Endothelial cell (in vitro differentiated cells): Measurements from ENCODE around the gene MTG1. TPM values are rescaled to one million over a fixed set of nuclear protein-coding genes. Genes with fewer than 3 reads are reported as not detected.

ENCODE experiments used
- DNase-seq: peaks from one replicate; pipeline ENCODE4 v3.0.0; 2021; ENCODE audit warnings: low spot score
- H3K27ac Mint-ChIP-seq: one replicate; pipeline ENCODE4 v1.8.0; 2021; ENCODE audit warnings: mixed read lengths, inconsistent platforms; ENCODE audit not compliant: unreplicated experiment
- H3K27me3 Mint-ChIP-seq: one replicate; pipeline ENCODE4 v1.8.0; 2021; ENCODE audit warnings: mild to moderate bottlenecking, moderate library complexity, mixed read lengths, inconsistent platforms; ENCODE audit not compliant: unreplicated experiment
- H3K36me3 Mint-ChIP-seq: one replicate; pipeline ENCODE4 v1.8.0; 2021; ENCODE audit warnings: mild to moderate bottlenecking, low read depth, mixed read lengths, inconsistent platforms; ENCODE audit not compliant: unreplicated experiment
- H3K4me1 Mint-ChIP-seq: one replicate; pipeline ENCODE4 v1.8.0; 2021; ENCODE audit warnings: mild to moderate bottlenecking, mixed read lengths, inconsistent platforms; ENCODE audit not compliant: unreplicated experiment
- H3K4me3 Mint-ChIP-seq: one replicate; pipeline ENCODE4 v1.8.0; 2021; ENCODE audit warnings: mild to moderate bottlenecking, mixed read lengths, inconsistent platforms; ENCODE audit not compliant: unreplicated experiment
- H3K9me3 Mint-ChIP-seq: one replicate; pipeline ENCODE4 v1.8.0; 2021; ENCODE audit warnings: mixed read lengths, inconsistent platforms; ENCODE audit not compliant: unreplicated experiment
- CTCF ChIP-seq: fragments of 200-600 bp; sonication (generic); IDR thresholded peaks from one replicate; pipeline ENCODE4 v1.5.0; 2021; ENCODE audit warnings: antibody characterized with exemption; ENCODE audit not compliant: unreplicated experiment
- total RNA-seq: library from RNA; stranded (reverse); fragmentation: NEBNext Ultra II Directional; extraction: Animal tissue kit (Norgen Biotek cat#: 25700); gene quantifications from one replicate; pipeline ENCODE4 v1.2.1, GENCODE V29; 2021; ENCODE audit not compliant: unreplicated experiment

Gene MTG1
- total RNA-seq, 1 donor from 2014 or later = 97.3 TPM

- H3K4me3 Mint-ChIP-seq = no peak overlapping the region
- no peaks in the 10 kb centered on the region for H3K36me3 Mint-ChIP-seq
- H3K4me1 Mint-ChIP-seq = no peaks in the 10 kb centered on the region
- TF ChIP-seq CTCF = no peak
- no peak for DNase-seq
- no peaks in the 10 kb centered on the region for H3K9me3 Mint-ChIP-seq
- H3K27me3 Mint-ChIP-seq = peaks cover 17% of the 10 kb centered on the region
- no peak overlapping the region for H3K27ac Mint-ChIP-seq
These were observed 65.7 kb downstream of the MTG1 start for GRCh38 chr10:133459454-133460207.

- no peak overlapping the region for H3K4me3 Mint-ChIP-seq
- H3K36me3 Mint-ChIP-seq = no peaks in the 10 kb centered on the region
- peaks cover 15% of the 10 kb centered on the region for H3K27me3 Mint-ChIP-seq
- no peak for DNase-seq
- no peaks in the 10 kb centered on the region for H3K9me3 Mint-ChIP-seq
- no peak for TF ChIP-seq CTCF
- no peaks in the 10 kb centered on the region for H3K4me1 Mint-ChIP-seq
- H3K27ac Mint-ChIP-seq = no peak overlapping the region
These were observed 66.3 kb downstream of the MTG1 start for GRCh38 chr10:133460208-133460769.

- DNase-seq = no peak
- H3K4me1 Mint-ChIP-seq = no peaks in the 10 kb centered on the region
- H3K36me3 Mint-ChIP-seq = no peaks in the 10 kb centered on the region
- no peaks in the 10 kb centered on the region for H3K9me3 Mint-ChIP-seq
- H3K4me3 Mint-ChIP-seq = no peak overlapping the region
- TF ChIP-seq CTCF = no peak
- H3K27me3 Mint-ChIP-seq = peaks cover 13% of the 10 kb centered on the region
- no peak overlapping the region for H3K27ac Mint-ChIP-seq
These were observed 67.1 kb downstream of the MTG1 start for GRCh38 chr10:133461027-133461426.

DNA sequence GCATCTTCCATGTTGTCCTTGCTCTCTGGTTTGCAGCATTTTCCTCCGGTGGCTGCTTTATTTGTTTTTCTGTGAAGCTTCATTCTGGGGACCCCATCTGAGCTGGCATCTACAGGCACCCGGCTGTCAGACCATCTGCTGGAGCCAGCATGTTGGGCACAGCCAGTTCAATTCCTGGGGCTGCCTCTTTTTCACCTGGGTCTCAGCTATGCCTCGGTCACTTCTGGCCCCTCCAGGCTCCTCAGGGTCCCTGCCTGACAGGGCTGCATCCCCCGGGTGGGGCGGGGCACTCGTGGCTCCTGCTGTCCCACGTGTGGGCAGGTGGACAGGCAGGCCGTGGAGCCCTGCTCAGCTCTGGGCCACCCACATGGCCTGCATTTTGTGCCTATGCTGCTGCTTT is 67.9 kb downstream of the MTG1 start:
- no peak overlapping the region for H3K27ac Mint-ChIP-seq
- H3K4me1 Mint-ChIP-seq = no peaks in the 10 kb centered on the region
- H3K36me3 Mint-ChIP-seq = no peaks in the 10 kb centered on the region
- peaks cover 13% of the 10 kb centered on the region for H3K27me3 Mint-ChIP-seq
- DNase-seq = no peak
- no peak overlapping the region for H3K4me3 Mint-ChIP-seq
- no peaks in the 10 kb centered on the region for H3K9me3 Mint-ChIP-seq
- no peak for TF ChIP-seq CTCF
